Caki2 (cell line): ENCODE data around the gene CNTFR. TPM values are rescaled to one million over a fixed set of nuclear protein-coding genes. Genes with fewer than 3 reads are reported as not detected.

Experiments used
- DNase-seq: peaks from one replicate; pipeline ENCODE4 v3.0.0-alpha.2; 2015; ENCODE audit warnings: low read depth
- in situ Hi-C: cut with HindIII; loops from 2 replicates; pipeline ENCODE4 v1.10.0; 2016; ENCODE audit warnings: low sequenced_read_pairs, low pct_unique_long_range_greater_than_20kb, mixed read lengths
- total RNA-seq: library from RNA; depleted of rRNA; stranded (reverse); fragments of >200 nt; shearing (Covaris generic); gene quantifications from 2 replicates; pipeline ENCODE4 v1.2.3, GENCODE V29; 2014; ENCODE audit warnings: low replicate concordance

The CNTFR gene
- total RNA-seq, 1 experiment from 2014 or later = not detected

DNA sequence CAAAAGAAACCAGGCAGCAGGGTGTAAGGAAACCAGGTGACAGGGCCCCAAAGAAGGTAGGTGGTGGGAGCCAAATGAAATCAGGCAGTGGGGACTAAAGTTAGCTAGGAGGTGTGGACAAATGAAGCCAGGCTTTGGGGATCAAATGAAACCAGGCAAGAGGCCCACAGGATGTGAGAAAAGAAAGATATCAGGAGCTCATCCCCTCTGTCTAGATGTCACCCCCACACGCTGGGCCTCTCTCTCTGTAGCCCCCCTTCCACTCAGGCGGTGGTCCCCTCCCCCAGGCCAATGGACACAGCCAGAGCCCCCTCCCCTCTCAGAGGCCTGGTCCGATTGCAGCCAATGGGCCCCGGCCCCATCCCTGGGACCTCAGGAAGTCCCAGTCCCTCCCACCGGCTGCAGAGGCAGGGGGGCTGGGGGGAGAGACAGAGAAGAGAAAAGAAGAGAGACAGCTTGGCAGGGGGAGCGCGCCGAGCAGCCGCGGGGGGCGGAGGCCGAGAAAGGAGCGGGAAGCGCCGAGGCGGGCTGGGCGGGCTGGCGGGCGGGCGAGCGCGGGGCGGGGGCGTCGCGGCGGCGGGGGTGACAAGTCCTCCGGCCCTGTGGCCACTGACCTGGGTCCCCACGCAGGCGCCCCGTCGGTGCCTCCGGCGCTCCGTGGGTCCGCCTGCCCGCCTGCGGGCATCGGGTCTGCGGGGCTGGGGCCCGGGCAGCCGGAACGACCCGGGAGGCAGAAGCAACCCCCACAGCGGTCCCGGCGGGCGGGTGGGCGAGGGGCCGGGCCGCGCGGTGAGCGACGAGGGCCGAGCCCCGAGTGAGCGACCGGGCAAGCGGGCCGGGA lies 11.9 kb downstream of the CNTFR start:
- in situ Hi-C loops = no loop called here
- DNase-seq = no peak

DNA sequence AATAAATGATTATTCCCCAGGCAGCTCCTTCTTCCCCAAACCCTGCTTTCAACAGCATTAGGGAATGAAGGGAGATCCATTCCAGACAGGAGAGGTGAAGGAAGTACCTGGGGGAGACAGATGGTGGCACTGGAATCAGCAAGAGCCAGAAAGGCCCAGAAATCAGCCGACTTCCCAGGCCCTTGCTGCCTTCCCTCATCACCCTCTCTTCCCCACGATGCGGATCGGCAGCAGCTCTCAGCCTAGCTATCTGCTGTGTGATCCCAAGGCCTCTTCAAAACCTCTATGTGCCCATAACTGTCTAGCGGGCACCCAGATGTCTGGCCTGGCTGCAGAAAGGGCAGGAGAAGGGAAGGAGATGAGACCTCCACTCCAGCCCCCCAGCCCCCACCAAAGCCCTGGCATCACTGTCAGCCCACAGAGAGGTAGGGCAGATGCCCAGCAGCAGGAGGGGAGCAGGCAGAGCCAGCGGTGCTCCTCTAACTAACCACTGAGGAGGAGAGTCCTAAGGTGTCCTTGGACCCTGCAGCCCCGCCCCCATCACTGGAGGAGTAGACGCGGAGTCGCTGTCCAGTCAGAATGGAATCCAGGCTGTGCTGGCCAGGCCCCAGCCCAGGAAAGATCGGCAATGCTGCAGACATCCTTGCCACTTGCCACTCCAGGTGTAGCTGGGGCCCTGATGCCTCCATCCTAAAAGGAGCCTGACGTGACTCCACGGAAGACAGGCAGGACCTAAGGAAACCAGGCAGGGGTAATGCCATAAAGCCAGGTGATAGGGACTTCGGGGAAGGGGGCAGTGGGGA lies 12.7 kb downstream of the CNTFR start:
- no peak for DNase-seq
- in situ Hi-C loops = no loop called here

DNA sequence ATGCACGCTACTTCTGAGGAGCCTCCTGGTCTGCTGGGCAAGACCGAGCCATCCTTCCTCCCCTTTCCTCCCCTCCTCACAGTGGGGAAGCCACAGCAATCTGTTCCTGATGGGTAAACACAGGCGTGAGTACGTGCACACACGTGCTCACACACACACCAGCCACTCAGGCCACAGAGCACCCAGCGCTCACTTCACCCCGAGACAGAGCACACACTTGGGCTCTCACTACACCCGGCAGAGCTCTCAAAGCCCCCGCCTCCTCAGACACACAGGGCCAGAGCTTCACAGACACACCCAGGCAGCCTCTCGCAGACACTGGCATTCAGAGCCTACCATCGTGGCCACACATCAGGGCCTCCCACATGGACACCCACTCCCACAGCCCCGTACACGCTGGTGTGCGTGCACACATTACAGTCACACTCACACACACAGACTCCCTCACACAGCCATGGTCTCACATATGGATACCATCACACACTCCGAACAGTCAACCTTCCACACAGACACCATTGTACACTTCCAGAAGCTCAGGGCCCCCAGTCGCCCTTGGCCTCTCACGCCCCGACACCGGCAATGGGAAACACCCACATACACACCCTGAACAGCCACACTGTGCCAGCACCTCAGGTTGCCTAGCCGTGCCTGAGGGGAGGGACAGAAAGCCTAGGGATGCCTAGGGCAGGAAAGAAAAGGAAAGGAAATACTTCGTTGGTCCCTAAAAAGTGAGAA lies 13.5 kb downstream of the CNTFR start:
- in situ Hi-C loops = no loop called here
- DNase-seq = no peak

DNA sequence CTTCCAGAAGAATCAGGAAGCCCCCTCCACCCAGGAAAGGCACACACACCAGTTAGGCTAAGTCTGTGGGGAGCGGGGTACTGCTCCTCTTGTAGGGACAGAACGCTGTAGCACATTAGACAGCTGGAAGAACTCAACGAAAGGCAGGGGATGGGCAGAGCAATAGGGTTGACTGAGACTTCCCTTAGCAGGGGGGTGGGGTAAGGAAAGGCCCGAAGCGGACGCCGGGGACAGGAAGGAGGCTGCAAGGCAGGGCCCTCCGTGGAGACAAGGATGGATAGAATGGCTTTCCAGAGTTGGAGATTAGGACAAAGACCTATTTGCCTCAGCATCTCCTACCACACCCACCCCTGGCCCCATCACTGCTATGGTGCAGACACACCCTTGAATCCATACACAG lies 14.3 kb downstream of the CNTFR start:
- in situ Hi-C loops = no loop called here
- DNase-seq = no peak

DNA sequence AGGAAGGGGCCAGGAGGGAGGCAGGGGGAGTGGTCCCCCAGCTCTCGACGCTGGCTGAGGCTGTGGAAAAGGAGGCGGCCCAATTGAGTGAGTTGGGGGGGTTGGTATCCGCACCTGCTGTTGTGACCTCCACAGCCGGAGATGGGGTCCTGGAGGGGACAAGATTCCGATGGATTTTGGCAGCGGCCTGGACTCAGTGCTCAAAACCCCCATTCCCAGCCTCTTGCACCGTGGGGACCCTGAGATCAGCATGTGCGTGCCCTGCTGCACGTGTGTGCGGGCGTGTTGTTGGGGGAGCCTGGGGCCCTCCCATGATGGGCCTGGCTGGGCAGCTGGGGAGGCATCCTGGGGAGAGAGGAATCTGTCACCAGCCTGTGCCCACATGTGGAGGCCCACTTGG lies 15.0 kb downstream of the CNTFR start:
- in situ Hi-C loops = no loop called here
- DNase-seq = no peak

DNA sequence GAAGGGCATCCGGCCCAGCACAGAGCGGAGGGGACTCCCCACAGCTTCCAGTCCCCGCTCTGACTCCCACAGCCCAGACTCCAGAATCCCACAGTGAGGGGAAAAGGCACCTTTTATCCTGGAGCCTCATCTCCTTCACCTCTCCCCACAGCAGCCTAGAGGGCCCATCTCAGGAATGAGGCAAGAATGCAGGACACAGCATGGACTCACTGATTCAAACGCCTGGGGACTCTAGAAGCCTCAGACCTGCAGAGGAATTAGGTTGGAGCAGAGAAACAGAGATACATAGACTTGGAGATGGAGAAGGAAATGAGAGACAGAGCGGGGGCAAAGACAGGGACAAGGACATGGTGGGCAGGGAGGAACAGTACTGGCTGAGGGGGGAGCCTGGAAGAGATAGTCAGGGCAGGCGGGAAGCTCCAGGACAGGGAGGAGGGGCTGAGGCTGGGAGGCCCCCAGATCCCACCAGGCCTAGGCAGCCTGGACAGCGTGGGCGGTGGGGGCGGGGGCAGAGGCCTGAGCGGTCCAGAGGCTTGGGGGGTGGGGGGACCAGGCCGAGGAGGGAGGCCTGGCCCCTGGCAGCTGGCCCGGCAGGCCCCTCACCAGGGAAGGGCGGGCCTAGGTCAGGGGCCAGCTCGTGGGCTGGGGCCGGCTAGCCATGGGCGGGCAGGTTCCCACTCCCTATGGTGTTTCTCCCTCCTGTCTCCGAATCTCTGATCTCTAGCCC lies 15.8 kb downstream of the CNTFR start:
- in situ Hi-C loops = no loop called here
- no peak for DNase-seq

DNA sequence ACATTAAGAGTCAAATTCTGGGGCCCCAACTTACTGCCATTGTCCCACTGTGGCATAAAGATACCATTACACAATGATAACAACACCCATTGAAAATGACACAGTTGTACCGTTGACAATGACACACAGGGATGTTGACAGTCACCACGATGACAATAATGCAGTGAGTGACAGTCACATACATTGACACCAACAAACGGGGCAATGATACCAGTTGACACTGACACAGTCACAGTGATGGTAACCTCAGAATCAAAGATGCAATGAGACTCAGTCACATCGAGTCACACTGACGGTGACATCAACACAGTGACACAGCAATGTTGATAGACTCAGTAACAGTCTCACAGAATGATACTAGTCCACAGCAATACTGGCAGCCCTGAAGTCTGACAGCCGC lies 16.9 kb downstream of the CNTFR start:
- no peak for DNase-seq
- in situ Hi-C loops = no loop called here

DNA sequence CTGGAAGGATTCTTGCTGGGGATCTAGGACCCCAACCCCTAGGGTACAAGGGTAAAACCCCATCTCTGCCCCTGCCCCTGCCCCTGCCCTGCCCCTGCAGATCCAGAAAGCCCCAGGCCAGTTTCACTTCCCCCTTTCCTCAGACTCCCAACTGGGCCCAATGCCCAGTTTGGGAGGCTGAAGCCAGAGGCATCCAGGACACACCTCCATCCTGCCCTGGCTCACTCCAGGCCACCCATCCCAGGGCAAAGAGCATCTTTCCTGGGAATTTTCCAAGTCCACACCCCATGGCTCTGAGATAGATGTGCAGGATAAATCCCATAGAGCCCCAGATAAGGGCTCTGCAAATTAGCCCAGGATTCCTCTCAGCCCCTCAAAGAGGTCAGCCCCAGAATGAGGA lies 17.4 kb downstream of the CNTFR start:
- DNase-seq = no peak
- in situ Hi-C loops = no loop called here

DNA sequence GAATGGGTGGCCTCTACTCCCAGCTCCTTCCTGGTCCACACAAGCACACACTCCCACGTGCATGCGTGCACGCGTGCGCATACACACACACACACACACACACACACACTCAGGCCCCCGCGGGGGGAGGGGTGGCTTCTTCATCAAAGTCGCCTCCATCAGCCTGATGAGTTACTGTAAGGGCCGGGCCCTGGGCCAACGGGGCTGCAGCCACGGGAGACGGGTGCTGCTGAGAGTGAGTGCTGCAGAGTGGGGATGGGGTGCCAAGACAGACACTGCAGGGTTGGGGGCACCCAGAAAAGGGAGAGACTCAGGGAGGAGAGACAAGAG lies 18.1 kb downstream of the CNTFR start:
- in situ Hi-C loops = no loop called here

DNA sequence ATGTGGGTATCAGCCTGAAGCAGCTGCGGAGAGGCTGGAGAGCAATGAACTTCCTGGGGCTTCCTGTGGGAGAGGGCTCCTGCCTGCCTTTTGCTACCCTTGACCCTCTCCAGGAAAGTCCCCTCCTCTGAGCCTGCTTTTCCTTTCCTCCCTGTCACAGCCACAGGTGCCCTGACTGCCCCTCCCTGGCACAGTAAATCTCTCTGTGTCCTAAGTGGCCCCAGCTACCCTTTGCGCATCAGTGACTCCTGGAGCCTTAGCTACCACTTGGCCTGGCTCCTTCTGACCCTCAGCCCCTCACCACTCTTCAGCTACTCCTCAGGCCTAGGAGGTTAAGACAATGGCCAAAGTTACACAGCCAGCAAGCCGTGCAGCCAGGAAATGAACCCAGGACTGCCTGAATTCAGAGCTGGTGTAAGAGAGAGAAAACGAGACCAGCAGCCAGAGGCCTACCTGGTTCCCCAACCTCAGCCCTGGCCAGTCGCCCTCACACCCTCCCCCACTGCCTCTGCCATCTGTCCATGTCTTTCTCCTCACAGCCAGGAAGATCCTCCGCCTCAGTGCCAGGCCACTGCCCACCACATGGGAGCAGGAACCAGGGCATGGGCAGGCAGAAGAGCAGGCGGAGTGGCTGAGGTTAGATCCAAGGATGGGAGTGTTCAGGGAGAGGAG lies 18.6 kb downstream of the CNTFR start:
- in situ Hi-C loops = no loop called here

More for the DNA sequence above, 18.1 kb downstream of the CNTFR start:
- DNase-seq = no peak

DNA sequence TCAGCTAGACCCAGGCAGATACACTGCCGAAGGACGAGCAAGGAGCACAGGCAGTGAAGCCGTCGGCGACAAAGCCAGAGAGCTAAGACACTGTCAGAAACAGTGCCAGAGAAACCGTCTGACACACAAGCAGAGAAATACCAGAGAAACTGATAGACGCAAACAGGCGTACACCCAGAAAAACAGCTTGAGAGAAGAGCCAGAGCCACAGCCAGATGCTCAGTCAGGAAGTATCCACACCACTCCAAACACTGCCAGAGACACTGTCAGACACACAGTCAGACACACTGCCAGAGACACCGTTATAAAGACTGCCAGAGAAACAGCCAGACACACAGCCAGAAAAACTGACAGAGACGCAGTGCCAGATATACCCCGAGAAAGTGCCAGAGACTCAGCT lies 19.1 kb downstream of the CNTFR start:
- in situ Hi-C loops = no loop called here
- DNase-seq = no peak

More for the DNA sequence above, 18.6 kb downstream of the CNTFR start:
- no peak for DNase-seq

DNA sequence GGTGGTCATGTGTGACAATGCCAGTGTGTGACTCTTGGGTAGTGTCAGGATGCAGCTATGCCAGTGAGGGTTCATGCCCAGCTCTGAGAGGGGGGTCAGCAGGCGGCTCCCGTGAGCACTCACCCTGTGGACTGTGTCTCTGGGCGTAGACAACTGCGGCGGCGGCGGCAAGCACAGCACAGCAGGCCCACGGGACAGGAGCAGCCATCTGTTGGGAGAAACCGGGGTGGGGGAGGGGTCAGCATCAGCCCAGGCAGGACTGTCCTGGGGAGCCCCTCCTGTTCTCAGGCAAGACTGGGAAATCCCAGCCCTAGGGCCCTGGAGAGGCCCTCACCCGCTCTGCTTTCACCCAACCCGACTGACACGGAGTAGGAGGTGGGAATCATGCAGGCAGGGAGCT lies 20.8 kb downstream of the CNTFR start:
- no peak for DNase-seq
- in situ Hi-C loops = no loop called here

DNA sequence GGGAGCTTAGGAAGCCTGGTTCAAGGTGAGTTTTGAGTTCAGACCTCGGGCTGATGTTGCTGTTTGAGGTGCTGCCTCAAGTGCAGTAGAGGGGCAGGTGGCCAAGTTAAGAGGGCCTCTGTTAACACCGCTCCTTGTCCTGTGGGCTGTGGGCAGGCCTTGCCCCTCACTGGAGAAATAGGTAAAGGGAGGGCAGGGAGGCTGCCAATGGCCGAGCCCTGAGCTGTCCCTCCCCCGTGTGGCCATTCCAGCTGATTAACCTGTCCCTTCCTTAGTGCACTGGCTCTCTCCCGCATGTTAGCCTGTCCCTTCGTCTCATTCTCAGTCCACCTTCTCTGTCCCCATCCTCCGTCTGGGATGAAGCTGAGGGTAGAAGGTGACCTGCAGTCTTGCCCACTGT lies 21.4 kb downstream of the CNTFR start:
- in situ Hi-C loops = no loop called here
- DNase-seq = no peak

DNA sequence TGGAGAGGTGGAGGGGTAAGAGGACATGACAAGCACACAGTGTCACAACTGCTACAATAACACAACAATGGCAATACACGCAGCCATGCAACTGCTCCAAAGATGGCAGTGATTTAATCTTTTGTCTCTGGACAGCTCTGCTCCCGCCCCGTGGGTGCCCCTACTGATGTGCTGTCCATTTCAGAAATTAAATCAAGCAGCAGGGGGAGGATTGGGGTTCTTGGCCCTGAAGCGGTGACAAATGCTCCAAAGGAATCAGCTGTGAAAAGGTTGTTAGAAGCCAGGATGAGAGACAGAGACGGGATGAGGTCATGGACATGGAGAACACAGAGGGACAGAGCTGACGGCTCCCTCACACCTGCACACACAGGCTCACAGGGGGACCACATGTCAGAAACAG lies 22.6 kb downstream of the CNTFR start:
- in situ Hi-C loops = no loop called here
- no peak for DNase-seq

DNA sequence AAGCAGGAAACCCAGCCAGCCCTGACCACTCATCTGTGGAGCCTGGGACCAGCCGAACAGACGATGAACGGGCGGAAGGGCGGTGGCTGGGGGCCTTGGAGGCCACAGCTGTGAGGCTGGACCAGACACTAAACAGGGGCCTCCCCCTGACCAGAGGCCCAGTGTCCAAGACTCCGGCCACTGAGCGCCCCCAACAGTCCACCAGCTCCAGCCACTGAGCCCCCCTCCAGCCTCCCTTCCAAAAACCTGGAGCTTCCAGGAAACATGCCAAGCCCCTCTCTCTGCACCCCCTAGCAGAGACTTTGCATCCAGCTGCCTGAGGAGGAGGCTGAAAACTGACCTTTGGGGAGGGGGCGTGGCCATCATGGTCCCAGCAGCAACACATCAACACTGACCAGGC lies 23.2 kb downstream of the CNTFR start:
- DNase-seq = no peak
- in situ Hi-C loops = no loop called here

DNA sequence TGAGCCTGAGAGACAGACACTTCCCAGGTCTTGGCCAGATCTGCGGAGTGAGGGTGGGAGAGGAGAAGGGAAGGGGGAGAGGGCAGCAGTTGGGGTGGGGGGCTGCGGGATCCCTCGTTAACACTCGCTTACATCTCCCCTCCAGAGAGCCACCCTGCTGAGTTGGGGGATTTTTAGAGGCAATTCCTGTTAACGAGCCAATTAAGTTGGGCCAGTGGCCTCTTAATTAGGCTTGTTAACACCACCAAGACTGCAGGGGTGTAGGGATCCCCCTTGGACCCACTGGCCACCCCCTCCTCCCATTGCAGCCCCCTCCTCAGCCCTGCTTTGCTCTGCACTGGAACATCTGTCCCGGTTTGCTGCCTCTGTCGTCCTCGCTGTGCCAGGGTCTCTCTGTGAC lies 23.7 kb downstream of the CNTFR start:
- in situ Hi-C loops = no loop called here

DNA sequence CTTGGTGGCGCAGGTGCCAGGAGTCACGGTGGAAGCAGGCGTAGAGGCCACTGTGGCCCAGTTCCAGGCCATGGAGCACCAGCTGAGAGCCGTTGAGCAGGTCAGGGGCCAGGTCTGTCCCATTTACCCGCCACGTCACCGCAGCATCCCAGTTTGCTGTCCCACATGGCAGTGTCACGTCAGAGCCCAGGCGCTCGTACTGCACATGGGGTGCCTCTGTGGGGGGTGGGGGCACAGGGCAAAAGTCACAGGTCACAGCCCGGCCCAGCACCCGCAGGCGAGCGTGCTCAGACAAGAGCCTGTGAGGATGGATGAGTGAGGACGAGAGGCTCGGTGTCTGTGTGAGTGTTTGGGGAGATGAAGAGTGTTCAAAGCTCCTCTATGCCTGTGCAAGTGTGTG lies 24.9 kb downstream of the CNTFR start:
- no peak for DNase-seq
- in situ Hi-C loops = no loop called here

More for the DNA sequence above, 23.7 kb downstream of the CNTFR start:
- DNase-seq = no peak

DNA sequence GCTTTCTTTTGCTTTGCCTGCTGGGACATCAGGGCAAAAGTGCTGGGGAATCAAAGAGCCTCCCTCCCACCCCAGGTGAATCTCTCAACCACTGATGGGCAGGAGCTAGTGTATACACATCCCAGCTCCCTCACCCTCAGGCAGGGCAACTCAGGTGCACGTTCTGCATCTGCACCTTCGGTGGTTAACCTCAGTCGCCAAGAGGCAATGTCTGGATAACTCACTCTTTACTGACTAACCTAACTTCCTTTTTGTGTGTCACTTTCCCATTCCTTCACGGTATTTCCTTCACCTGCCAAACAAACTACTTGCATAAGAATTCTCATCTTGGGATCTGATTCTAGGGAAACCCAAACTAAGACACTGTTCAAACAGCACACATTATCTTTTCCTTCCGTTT lies 26.3 kb downstream of the CNTFR start:
- no peak for DNase-seq
- in situ Hi-C loops = no loop called here
